HCT116 (cell line): ENCODE data around the gene HTR5A. TPM values are rescaled to one million over a fixed set of nuclear protein-coding genes. Genes with fewer than 3 reads are reported as not detected.

ENCODE experiments used
- ATAC-seq: fragments of 200-7000 bp; cut with Tn5 transposase; 2 replicates; pipeline ENCODE4 v1.9.1; 2020; ENCODE audit warnings: mild to moderate bottlenecking, moderate library complexity
- BruUV-seq: library from RNA; stranded (reverse); fragments of 400-500 nt; replicated peaks from 2 replicates; lab custom pipeline; 2021; lab: Mats Ljungman, UMichigan
- CTCF ChIA-PET: fragments of 300-600 bp; sonication (Branson Sonifier 250); formaldehyde crosslinking; loops from one replicate; lab custom pipeline; 2021; ENCODE audit warnings: antibody characterized with exemption; lab: Charles Lee
- POLR2A ChIA-PET: fragments of 300-600, 350-600 bp; sonication (Branson Sonifier 250); formaldehyde crosslinking; loops from one replicate; lab custom pipeline; 2021; ENCODE audit warnings: antibody characterized with exemption; lab: Charles Lee
- RAD21 ChIA-PET, 2 experiments: fragments of 300-600 bp; sonication (Branson Sonifier 250); formaldehyde crosslinking; loops; one replicate each; lab custom pipeline; 2023; ENCODE audit warnings: low total read pairs in 2 of 2; ENCODE audit not compliant: uncharacterized antibody in 2 of 2, unreplicated experiment in 2 of 2, low non-redundant PET in 1 of 2; lab: Charles Lee
- DNase-seq: peaks from one replicate; pipeline ENCODE4 v3.0.0-alpha.2; 2010; ENCODE audit warnings: low read depth, low spot score
- H2AFZ ChIP-seq: fragments of 200-600 bp; shearing (Covaris generic), sonication (generic); 2 replicates; pipeline ENCODE4 v1.6.1; 2017; ENCODE audit warnings: low read depth, mixed run types, mixed read lengths, antibody characterized with exemption, low read length; ENCODE audit not compliant: poor library complexity, severe bottlenecking
- H3K27ac ChIP-seq: 2 replicates; pipeline ENCODE4 v1.5.1; 2012; ENCODE audit warnings: low read depth, low read length
- H3K27me3 ChIP-seq: fragments of 200-600 bp; sonication (generic); 2 replicates; pipeline ENCODE4 v1.6.1; 2016; ENCODE audit warnings: mixed run types, low read length, mixed read lengths; ENCODE audit not compliant: insufficient read depth
- H3K36me3 ChIP-seq, 2 experiments: fragments of 200-500 bp in 1 of 2; fragments of 200-600 bp in 1 of 2; sonication (Bioruptor generic) in 1 of 2; sonication (generic) in 1 of 2; 2 replicates each; pipeline versions ENCODE4 v1.5.1 to v1.6.1; 2014 to 2016; ENCODE audit warnings: low read length in 2 of 2, inconsistent platforms in 1 of 2, mixed read lengths in 1 of 2, mixed run types in 1 of 2; ENCODE audit not compliant: insufficient read depth in 2 of 2, control insufficient read depth in 1 of 2
- H3K4me1 ChIP-seq, 2 experiments: fragments of 200-600 bp in 1 of 2; sonication (generic) in 1 of 2; 2 replicates each; pipeline versions ENCODE4 v1.5.1 to v1.6.1; 2012 to 2017; ENCODE audit warnings: low read length in 2 of 2, inconsistent platforms in 1 of 2, mild to moderate bottlenecking in 1 of 2, mixed read lengths in 1 of 2, mixed run types in 1 of 2, moderate library complexity in 1 of 2; ENCODE audit not compliant: insufficient read depth in 2 of 2, control insufficient read depth in 1 of 2
- H3K4me2 ChIP-seq: fragments of 200-600 bp; sonication (generic); 2 replicates; pipeline ENCODE4 v1.6.1; 2017; ENCODE audit warnings: mixed run types, low read length, mixed read lengths
- H3K4me3 ChIP-seq, 2 experiments: fragments of 200-600 bp in 1 of 2; sonication (generic) in 1 of 2; replicated peaks in 1 of 2; 2 replicates each; pipeline ENCODE4 v1.5.1; 2011 to 2016; ENCODE audit warnings: low read length in 2 of 2, control low read depth in 1 of 2, low read depth in 1 of 2, mild to moderate bottlenecking in 1 of 2, mixed read lengths in 1 of 2, mixed run types in 1 of 2
- H3K79me2 ChIP-seq: fragments of 200-600 bp; sonication (generic); 2 replicates; pipeline ENCODE4 v1.6.1; 2017; ENCODE audit warnings: mild to moderate bottlenecking, mixed run types, low read length, moderate library complexity, mixed read lengths; ENCODE audit not compliant: insufficient read depth
- H3K9ac ChIP-seq: fragments of 200-600 bp; sonication (generic); 2 replicates; pipeline ENCODE4 v1.6.1; 2016; ENCODE audit warnings: low read length, mixed read lengths
- H3K9me2 ChIP-seq: fragments of 200-600 bp; sonication (generic), shearing (Covaris generic); 2 replicates; pipeline ENCODE4 v1.6.1; 2017; ENCODE audit warnings: mixed run types, mild to moderate bottlenecking, moderate library complexity; ENCODE audit not compliant: insufficient read depth
- H3K9me3 ChIP-seq, 2 experiments: fragments of 200-500 bp in 1 of 2; fragments of 200-600 bp in 1 of 2; sonication (Bioruptor generic) in 1 of 2; sonication (generic) in 1 of 2; 2 replicates each; pipeline ENCODE4 v1.6.1; 2014 to 2017; ENCODE audit warnings: low read length in 2 of 2, mixed read lengths in 2 of 2, inconsistent platforms in 1 of 2, low read depth in 1 of 2, mild to moderate bottlenecking in 1 of 2, mixed run types in 1 of 2, moderate library complexity in 1 of 2; ENCODE audit not compliant: control insufficient read depth in 1 of 2, insufficient read depth in 1 of 2
- H4K20me1 ChIP-seq: fragments of 200-600 bp; sonication (generic), shearing (Covaris generic); 2 replicates; pipeline ENCODE4 v1.6.1; 2017; ENCODE audit warnings: mixed run types, mild to moderate bottlenecking, moderate library complexity; ENCODE audit not compliant: insufficient read depth
- ATF3 ChIP-seq: IDR thresholded peaks from 2 replicates; pipeline ENCODE4 v1.6.1; 2012
- CTCF ChIP-seq, 3 experiments: fragments of 200-600 bp in 1 of 3; sonication (generic) in 1 of 3; IDR thresholded peaks in 2 of 3; conservative IDR thresholded peaks in 1 of 3; 2 replicates each; pipeline ENCODE4 v1.5.1; 2012 to 2017; ENCODE audit warnings: low read depth in 2 of 3, low read length in 2 of 3, antibody characterized with exemption in 1 of 3, borderline replicate concordance in 1 of 3, control low read depth in 1 of 3, mild to moderate bottlenecking in 1 of 3, mixed read lengths in 1 of 3, mixed run types in 1 of 3, moderate library complexity in 1 of 3; ENCODE audit not compliant: insufficient read depth in 1 of 3
- ELF1 ChIP-seq: IDR thresholded peaks from 2 replicates; pipeline ENCODE4 v1.6.1; 2012; ENCODE audit warnings: low read depth, borderline replicate concordance
- EZH2 ChIP-seq: fragments of 200-600 bp; sonication (generic); IDR thresholded peaks from 2 replicates; pipeline ENCODE4 v1.6.1; 2017; ENCODE audit warnings: antibody characterized with exemption, mixed run types
- POLR2AphosphoS5 ChIP-seq: IDR thresholded peaks from 2 replicates; pipeline ENCODE4 v1.6.1; 2011; ENCODE audit warnings: mild to moderate bottlenecking, low read depth, low read length, moderate library complexity
- RAD21 ChIP-seq: IDR thresholded peaks from 2 replicates; pipeline ENCODE4 v1.6.1; 2012; ENCODE audit warnings: low read depth, mild to moderate bottlenecking
- SIN3A ChIP-seq: IDR thresholded peaks from 2 replicates; pipeline ENCODE4 v1.6.1; 2012; ENCODE audit warnings: low read depth
- SP1 ChIP-seq: IDR thresholded peaks from 2 replicates; pipeline ENCODE4 v1.6.1; 2012; ENCODE audit warnings: low read depth
- ZBTB33 ChIP-seq: IDR thresholded peaks from 2 replicates; pipeline ENCODE4 v1.6.1; 2011; ENCODE audit warnings: mild to moderate bottlenecking, low read length, moderate library complexity; ENCODE audit not compliant: insufficient replicate concordance; ENCODE audit errors: extremely low read depth
- ZFX ChIP-seq: fragments of 450-650 bp; IDR thresholded peaks from 2 replicates; pipeline ENCODE4 v1.6.1; 2017
- ZNF274 ChIP-seq: fragments of 200-500 bp; sonication (Bioruptor generic); IDR thresholded peaks from 2 replicates; pipeline ENCODE4 v1.6.1; 2014; ENCODE audit warnings: mild to moderate bottlenecking, low read depth, low read length, inconsistent platforms
- intact Hi-C: fragments of 100-400 bp; cut with micrococcal nuclease; formaldehyde crosslinking; loops from 2 replicates; pipeline ENCODE4 v1.10.0; 2022
- total RNA-seq: library from RNA; stranded (reverse); gene quantifications from one replicate; pipeline ENCODE4 v1.2.1, GENCODE V29; 2021; ENCODE audit not compliant: unreplicated experiment

Gene HTR5A
- total RNA-seq, 1 experiment from 2014 or later, result not detected

- CTCF ChIA-PET, result no interaction called here
- BruUV-seq, result no TSS peak
- DNase-seq, result no peak
- intact Hi-C loops, result no loop called here
- Histone ChIP-seq H4K20me1 (no peaks in the 10 kb centered on the region), H3K4me2 (no peak overlapping the region), H2AFZ (no peak overlapping the region), H3K4me1 (no peaks in the 10 kb centered on the region), H3K36me3 (no peaks in the 10 kb centered on the region), H3K27me3 (no peaks in the 10 kb centered on the region; the same call in 1 of the 2 replicates), H3K79me2 (no peaks in the 10 kb centered on the region), H3K4me3 (no peak overlapping the region), H3K9ac (no peak overlapping the region), H3K9me2 (no peaks in the 10 kb centered on the region), H3K27ac (no peak overlapping the region), H3K9me3 (peaks cover 0 to under 1% of the 10 kb centered on the region in 2 experiments; a peak in 1 of 4 replicates)
- POLR2A ChIA-PET, result no interaction called here
- RAD21 ChIA-PET, result no interaction called here
- ATAC-seq, result no peak
- TF ChIP-seq ZFX, result no peak
- no peak for TF ChIP-seq CTCF (IDR thresholded peaks at IDR 0.05 in 2 of 3, conservative IDR thresholded peaks at IDR 0.05 in 1 of 3; ENCODE audit: borderline replicate concordance in 1 of 3, insufficient read depth in 1 of 3, low read depth in 2 of 3, low read length in 2 of 3)
- TF ChIP-seq ATF3, result no peak
- TF ChIP-seq SIN3A, result no peak
- TF ChIP-seq ELF1, result no peak
Observed at GRCh38 chr7:155124706-155125105, 54.6 kb downstream of the HTR5A start.

GRCh38 chr7:155129186-155129585, 59.1 kb downstream of the HTR5A start:
- Histone ChIP-seq H2AFZ (no peak overlapping the region), H4K20me1 (no peaks in the 10 kb centered on the region), H3K9me2 (no peaks in the 10 kb centered on the region), H3K9ac (no peak overlapping the region), H3K27ac (no peak overlapping the region), H3K4me2 (no peak overlapping the region), H3K9me3 (no peaks in the 10 kb centered on the region), H3K27me3 (no peaks in the 10 kb centered on the region), H3K36me3 (no peaks in the 10 kb centered on the region), H3K79me2 (no peaks in the 10 kb centered on the region), H3K4me3 (no peak overlapping the region), H3K4me1 (no peaks in the 10 kb centered on the region)
- ChIA-PET POLR2A (no interaction called here), CTCF (no interaction called here), RAD21 (no interaction called here)
- DNase-seq, result no peak
- ATAC-seq, result no peak
- intact Hi-C loops, result no loop called here
- no peak for TF ChIP-seq ATF3
- TF ChIP-seq RAD21, result no peak
- no peak for TF ChIP-seq ZNF274
- no peak for TF ChIP-seq ZBTB33
- TF ChIP-seq POLR2AphosphoS5, result no peak
- TF ChIP-seq ELF1, result no peak
- no peak for TF ChIP-seq EZH2
- no peak for TF ChIP-seq SP1
- TF ChIP-seq ZFX, result no peak
- BruUV-seq, result no TSS peak
